GM15510 (cell line): ENCODE results near the gene CDH13.

Source experiments
- POLR2A ChIP-seq: IDR thresholded peaks from 3 replicates; pipeline ENCODE4 v1.6.1; 2011; ENCODE audit warnings: borderline replicate concordance; ENCODE audit not compliant: insufficient read length; ENCODE audit errors: extremely low read depth

The CDH13 gene

GRCh38 chr16:83552930-83553329, 926.2 kb downstream of the CDH13 start:
- no peak for TF ChIP-seq POLR2A

DNA sequence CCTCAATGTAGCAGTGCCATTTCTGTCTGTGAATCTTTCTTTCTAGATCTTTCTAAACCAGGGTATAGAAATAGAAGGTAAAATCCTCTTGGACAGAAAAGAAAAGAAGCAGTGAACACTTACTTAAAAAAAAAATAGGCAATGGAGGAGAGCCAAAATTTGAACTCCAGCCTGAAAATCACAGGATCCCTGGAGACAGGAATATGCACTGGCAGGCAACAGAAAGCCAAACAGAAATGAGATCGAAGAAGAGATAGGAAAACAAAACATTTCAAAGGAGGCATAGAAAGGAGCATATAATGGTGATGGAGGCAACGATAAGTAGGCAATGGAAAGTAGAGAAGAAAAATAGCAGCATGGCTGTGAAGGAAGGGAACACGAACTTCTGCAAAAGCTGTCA, 927.3 kb downstream of the CDH13 start:
- no peak for TF ChIP-seq POLR2A

DNA sequence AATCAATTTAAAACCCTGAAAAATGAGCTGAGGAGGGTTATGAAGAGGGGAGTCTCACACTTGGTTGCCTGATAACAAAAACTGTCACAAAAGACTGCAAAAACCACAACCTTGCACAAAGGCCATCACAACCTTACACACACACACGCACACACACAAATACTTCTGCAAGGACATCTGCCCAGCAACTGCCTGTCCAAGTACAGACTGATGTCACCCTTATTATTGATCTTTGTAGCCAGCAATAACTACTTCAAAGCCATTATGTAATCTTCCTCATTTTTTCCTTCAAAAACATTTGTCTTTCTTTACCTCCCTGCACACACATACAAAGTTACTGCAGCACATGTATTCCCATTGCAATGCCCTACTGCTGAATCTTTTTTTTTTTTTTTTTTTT, 927.8 kb downstream of the CDH13 start:
- TF ChIP-seq POLR2A = no peak

- no peak for TF ChIP-seq POLR2A
Observed at GRCh38 chr16:83561876-83562275, 935.1 kb downstream of the CDH13 start.

- no peak for TF ChIP-seq POLR2A
Observed at GRCh38 chr16:83568345-83568744, 941.6 kb downstream of the CDH13 start.

- no peak for TF ChIP-seq POLR2A
Observed at GRCh38 chr16:83574388-83574787, 947.6 kb downstream of the CDH13 start.

GRCh38 chr16:83577078-83577745, 950.4 kb downstream of the CDH13 start:
- no peak for TF ChIP-seq POLR2A

GRCh38 chr16:83578171-83578570, 951.4 kb downstream of the CDH13 start:
- no peak for TF ChIP-seq POLR2A

DNA sequence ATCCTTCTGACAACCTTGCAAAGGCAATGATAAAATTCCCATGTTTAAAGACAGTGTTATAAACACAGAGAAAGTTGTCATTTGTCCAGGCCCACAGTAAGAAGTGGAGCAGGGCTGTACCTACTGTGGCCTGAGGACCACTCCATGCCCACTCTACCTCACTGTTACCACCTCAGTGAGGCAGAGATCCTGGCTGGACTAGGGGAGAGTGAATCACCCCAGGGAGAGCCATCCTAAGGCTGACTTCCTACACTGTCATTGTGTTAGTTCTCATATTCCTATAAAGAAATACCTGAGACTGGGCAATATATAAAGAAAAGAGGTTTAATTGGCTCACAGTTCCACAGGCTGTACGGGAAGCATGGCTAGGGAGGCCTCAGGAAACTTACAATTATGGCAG, 952.3 kb downstream of the CDH13 start:
- no peak for TF ChIP-seq POLR2A

DNA sequence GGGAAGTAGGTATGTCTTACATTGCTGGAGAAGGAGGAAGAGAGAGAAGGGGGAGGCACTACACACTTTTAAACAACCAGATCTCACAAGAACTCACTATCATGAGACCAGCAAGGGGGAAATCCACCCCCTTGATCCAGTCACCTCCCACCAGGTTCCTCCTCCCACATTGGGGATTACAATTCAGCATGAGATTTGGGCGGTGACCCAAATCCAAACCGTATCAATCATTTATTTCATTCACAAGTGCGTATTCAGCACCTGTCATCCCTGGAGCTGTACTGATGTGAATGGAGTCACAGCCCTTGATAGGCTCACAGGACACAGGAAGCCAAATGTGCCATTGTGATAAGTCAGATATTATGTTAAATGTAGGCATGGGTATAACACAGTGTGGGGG, 952.7 kb downstream of the CDH13 start:
- TF ChIP-seq POLR2A = no peak

- TF ChIP-seq POLR2A = no peak
Observed at GRCh38 chr16:83581082-83581481, 954.3 kb downstream of the CDH13 start.

DNA sequence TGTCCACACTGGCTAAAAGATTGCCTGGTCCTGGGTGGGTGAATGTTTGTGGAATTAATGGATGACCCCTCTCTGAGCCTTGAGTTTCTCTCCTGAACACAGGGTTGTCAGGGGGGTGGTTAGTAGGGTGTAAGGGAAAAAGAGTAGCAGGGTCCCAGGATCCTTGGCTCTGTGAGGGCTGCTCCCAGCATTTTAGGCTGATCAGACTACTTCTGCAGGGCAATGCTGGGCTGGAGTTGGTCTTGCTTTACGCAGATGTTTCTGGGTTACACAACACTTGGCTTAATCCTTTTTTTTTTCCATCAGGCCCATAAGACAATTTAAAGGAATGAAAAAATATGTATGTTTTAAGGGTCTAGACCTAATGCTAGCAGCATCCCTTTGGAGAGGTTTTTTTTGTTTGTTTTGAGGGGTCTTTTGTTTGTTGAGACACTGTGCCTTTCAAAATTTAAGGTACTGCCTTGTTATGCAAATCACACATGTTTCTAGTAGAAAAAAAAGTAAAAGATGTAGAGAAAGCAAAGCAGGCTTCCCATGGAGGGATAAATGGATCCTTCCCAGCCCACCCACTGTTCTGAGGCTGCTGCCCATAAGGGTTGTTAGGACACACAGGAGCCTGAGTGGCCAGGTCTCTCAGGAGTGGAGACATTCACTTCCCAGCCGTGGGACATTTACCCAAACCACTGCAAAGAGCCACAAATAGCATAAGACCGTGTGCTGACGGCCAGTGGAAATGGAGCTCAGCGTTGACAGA, 955.4 kb downstream of the CDH13 start:
- TF ChIP-seq POLR2A = no peak

DNA sequence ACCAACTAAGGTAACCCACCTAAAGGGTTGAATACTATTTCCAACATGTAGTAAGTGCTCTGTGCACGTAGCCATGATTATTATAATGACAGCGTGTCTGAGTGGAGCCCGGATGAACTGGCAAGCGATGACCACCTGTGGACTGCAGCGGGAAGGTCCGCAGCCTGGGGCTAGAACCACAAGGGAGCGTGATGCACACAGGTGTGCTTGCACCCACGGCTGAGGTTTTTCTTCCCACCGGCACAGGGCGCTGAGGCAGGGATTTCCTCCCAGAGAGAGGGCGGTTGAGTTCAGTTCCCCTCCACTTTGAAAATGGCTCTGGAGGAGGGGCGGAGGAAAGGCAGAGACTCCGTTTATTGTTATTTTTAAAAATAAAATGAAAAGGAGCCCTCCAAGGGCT, 959.3 kb downstream of the CDH13 start:
- TF ChIP-seq POLR2A = no peak

DNA sequence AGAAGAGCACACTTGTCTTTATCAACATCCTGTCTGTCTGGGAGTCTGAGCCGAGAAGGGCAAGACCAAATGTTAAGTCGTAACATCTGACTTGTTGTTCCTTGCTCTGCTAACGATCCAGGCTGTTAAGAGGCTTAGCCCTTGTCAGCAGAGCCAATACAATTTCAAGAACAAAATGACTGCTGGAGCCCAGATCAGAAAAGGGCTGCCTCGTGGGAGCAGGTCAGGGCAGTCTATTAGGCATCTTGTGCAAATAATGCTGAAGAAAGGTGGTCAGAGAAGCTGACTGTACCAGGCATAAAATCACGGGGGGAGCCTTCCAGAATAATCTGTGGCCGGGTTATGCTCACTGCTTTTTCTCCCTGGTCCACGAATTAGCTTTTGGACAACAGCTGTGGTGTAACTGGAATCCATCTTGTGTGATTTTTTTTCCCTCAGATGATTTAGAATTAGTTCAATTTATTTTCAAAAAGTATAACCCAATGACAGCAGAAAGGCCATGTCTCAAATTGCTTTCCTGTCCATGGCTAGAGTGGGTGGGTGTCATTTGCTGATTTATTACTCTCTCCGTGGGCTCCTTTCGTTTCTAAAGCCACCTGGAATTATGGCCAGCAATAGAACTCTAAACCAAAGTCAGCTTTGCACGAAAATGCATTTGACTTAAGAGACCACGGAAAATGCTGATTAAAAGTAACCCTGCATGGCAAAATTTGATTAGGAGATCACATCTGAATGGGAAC, 959.9 kb downstream of the CDH13 start:
- TF ChIP-seq POLR2A = no peak

DNA sequence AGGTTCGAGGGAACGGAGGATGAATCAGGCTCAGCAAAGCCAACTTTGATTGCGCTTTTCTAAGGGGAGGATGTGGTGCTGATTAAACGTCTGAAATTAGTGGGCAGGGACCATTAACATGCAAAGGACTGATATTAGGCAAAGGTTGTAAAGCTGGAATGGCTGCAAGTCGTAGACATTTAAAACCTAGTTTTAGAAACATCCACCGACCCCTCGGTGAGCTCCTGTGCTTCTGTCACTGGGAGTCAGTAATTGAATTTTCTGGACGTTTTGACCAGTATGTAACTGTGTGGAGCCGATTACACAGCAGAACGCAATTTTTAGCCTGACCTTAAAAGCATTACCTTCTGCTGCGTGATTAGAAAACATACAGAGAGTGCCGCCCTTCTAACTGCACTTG, 960.4 kb downstream of the CDH13 start:
- no peak for TF ChIP-seq POLR2A
